OCI-LY3 (cell line): Measurements from ENCODE around the gene MON2.

ENCODE experiments used
- H2AFZ ChIP-seq: fragments of 200-600, 300-600 bp; shearing (Covaris generic); 2 replicates; pipeline ENCODE4 v1.6.0; 2014; ENCODE audit warnings: antibody characterized with exemption, low read depth, low read length
- H3K27ac ChIP-seq: fragments of 200-600, 300-600 bp; sonication (generic); 2 replicates; pipeline ENCODE4 v1.5.1; 2014; ENCODE audit warnings: mild to moderate bottlenecking, low read length, moderate library complexity, mixed read lengths
- H3K27me3 ChIP-seq: fragments of 200-600, 300-600 bp; sonication (generic); 2 replicates; pipeline ENCODE4 v1.6.1; 2014; ENCODE audit warnings: low read depth, low read length, mixed read lengths
- H3K36me3 ChIP-seq: fragments of 200-600, 300-600 bp; sonication (generic); replicated peaks from 2 replicates; pipeline ENCODE3; 2014; ENCODE audit warnings: low read depth, low read length, mixed read lengths
- H3K4me1 ChIP-seq: fragments of 300-600, 200-600 bp; sonication (generic); 2 replicates; pipeline ENCODE4 v1.6.1; 2014; ENCODE audit warnings: low read length, mixed read lengths
- H3K4me2 ChIP-seq: fragments of 200-600, 300-600 bp; sonication (generic); 2 replicates; pipeline ENCODE4 v1.6.1; 2014; ENCODE audit warnings: low read length, mixed read lengths
- H3K4me3 ChIP-seq: fragments of 300-600, 200-600 bp; sonication (generic); 2 replicates; pipeline ENCODE4 v1.5.1; 2014; ENCODE audit warnings: antibody characterized with exemption, mild to moderate bottlenecking, low read length, moderate library complexity
- H3K79me2 ChIP-seq: fragments of 300-600, 200-600 bp; shearing (Covaris generic); 2 replicates; pipeline ENCODE4 v1.6.1; 2014; ENCODE audit warnings: mild to moderate bottlenecking, low read length, mixed read lengths
- H3K9ac ChIP-seq: fragments of 300-600, 200-600 bp; shearing (Covaris generic); 2 replicates; pipeline ENCODE4 v1.6.0; 2014; ENCODE audit warnings: mild to moderate bottlenecking, low read length, moderate library complexity
- H3K9me3 ChIP-seq: fragments of 200-600, 300-600 bp; shearing (Covaris generic); 2 replicates; pipeline ENCODE4 v1.6.1; 2014; ENCODE audit warnings: low read length, mixed read lengths; ENCODE audit not compliant: insufficient read depth
- H4K20me1 ChIP-seq: fragments of 200-600, 300-600 bp; sonication (generic); 2 replicates; pipeline ENCODE4 v1.6.1; 2016; ENCODE audit warnings: low read length, mixed read lengths; ENCODE audit not compliant: insufficient read depth
- CTCF ChIP-seq: fragments of 200-600, 300-600 bp; sonication (generic); IDR thresholded peaks from 2 replicates; pipeline ENCODE4 v1.5.1; 2014; ENCODE audit warnings: antibody characterized with exemption, low read length, low read depth
- EZH2phosphoT487 ChIP-seq: fragments of 200-600 bp; shearing (Covaris generic); IDR thresholded peaks from 2 replicates; pipeline ENCODE4 v1.6.1; 2018; ENCODE audit warnings: antibody characterized with exemption, mixed run types, low read depth

MON2 gene

GRCh38 chr12:62562846-62563245 is 96.2 kb downstream of the MON2 start:
- H3K36me3 ChIP-seq: peaks cover 12% of the 10 kb centered on the region
- no peaks in the 10 kb centered on the region for H3K79me2 ChIP-seq
- no peaks in the 10 kb centered on the region for H3K9me3 ChIP-seq
- no peaks in the 10 kb centered on the region for H3K4me1 ChIP-seq
- H4K20me1 ChIP-seq: no peaks in the 10 kb centered on the region
- no peak overlapping the region for H3K27ac ChIP-seq
- H3K4me3 ChIP-seq: no peak overlapping the region
- no peaks in the 10 kb centered on the region for H3K27me3 ChIP-seq
- H3K4me2 ChIP-seq: no peak overlapping the region
- no peak overlapping the region for H2AFZ ChIP-seq
- TF ChIP-seq EZH2phosphoT487 (no peak), CTCF (no peak)
- no peak overlapping the region for H3K9ac ChIP-seq

- Histone ChIP-seq H3K27me3 (no peaks in the 10 kb centered on the region), H3K9ac (no peak overlapping the region), H3K36me3 (peaks cover 10% of the 10 kb centered on the region), H3K4me1 (0 out of 2 replicates have a peak, but pooled peaks cover 3% of the 10 kb centered on the region), H3K9me3 (no peaks in the 10 kb centered on the region), H3K4me2 (no peak overlapping the region), H3K4me3 (no peak overlapping the region), H3K27ac (no peak overlapping the region), H4K20me1 (no peaks in the 10 kb centered on the region), H3K79me2 (no peaks in the 10 kb centered on the region), H2AFZ (no peak overlapping the region)
- TF ChIP-seq CTCF (no peak), EZH2phosphoT487 (no peak)
Measured at GRCh38 chr12:62575036-62575435, 108.4 kb downstream of the MON2 start.

- Histone ChIP-seq H3K9me3 (no peaks in the 10 kb centered on the region), H3K4me2 (no peak overlapping the region), H3K27ac (no peak overlapping the region)
Measured at GRCh38 chr12:62576503-62576902, 109.9 kb downstream of the MON2 start.

GRCh38 chr12:62578726-62579125 is 112.1 kb downstream of the MON2 start:
- TF ChIP-seq CTCF (no peak), EZH2phosphoT487 (no peak)
- Histone ChIP-seq H3K4me1 (0 out of 2 replicates have a peak, but pooled peaks cover 3% of the 10 kb centered on the region), H3K27ac (no peak overlapping the region), H3K27me3 (no peaks in the 10 kb centered on the region), H3K4me2 (no peak overlapping the region), H2AFZ (no peak overlapping the region), H3K9me3 (no peaks in the 10 kb centered on the region), H3K79me2 (no peaks in the 10 kb centered on the region), H4K20me1 (no peaks in the 10 kb centered on the region), H3K36me3 (peaks cover 10% of the 10 kb centered on the region), H3K9ac (no peak overlapping the region), H3K4me3 (no peak overlapping the region)

More at GRCh38 chr12:62576503-62576902, 109.9 kb downstream of the MON2 start:
- Histone ChIP-seq H3K27me3 (no peaks in the 10 kb centered on the region), H4K20me1 (no peaks in the 10 kb centered on the region), H3K79me2 (no peaks in the 10 kb centered on the region), H3K4me1 (0 out of 2 replicates have a peak, but pooled peaks cover 3% of the 10 kb centered on the region), H3K4me3 (no peak overlapping the region), H2AFZ (no peak overlapping the region), H3K36me3 (peaks cover 10% of the 10 kb centered on the region), H3K9ac (no peak overlapping the region)
- no peak for TF ChIP-seq CTCF
- TF ChIP-seq EZH2phosphoT487: no peak
